HTR-8/SVneo (cell line): Measurements from ENCODE around the gene ABCD4.
A peak's percentile ranks its signal among the peaks of the same experiment; 100 is the strongest.

Experiments
- DNase-seq: peaks from one replicate; pipeline ENCODE4 v3.0.0; 2011; ENCODE audit warnings: low spot score, mixed read lengths; ENCODE audit not compliant: insufficient read length
- FAIRE-seq: peaks from 2 replicates; lab custom pipeline; 2011; peaks lifted over from hg19 to GRCh38; lab: Jason Lieb, UNC

The ABCD4 gene

DNA sequence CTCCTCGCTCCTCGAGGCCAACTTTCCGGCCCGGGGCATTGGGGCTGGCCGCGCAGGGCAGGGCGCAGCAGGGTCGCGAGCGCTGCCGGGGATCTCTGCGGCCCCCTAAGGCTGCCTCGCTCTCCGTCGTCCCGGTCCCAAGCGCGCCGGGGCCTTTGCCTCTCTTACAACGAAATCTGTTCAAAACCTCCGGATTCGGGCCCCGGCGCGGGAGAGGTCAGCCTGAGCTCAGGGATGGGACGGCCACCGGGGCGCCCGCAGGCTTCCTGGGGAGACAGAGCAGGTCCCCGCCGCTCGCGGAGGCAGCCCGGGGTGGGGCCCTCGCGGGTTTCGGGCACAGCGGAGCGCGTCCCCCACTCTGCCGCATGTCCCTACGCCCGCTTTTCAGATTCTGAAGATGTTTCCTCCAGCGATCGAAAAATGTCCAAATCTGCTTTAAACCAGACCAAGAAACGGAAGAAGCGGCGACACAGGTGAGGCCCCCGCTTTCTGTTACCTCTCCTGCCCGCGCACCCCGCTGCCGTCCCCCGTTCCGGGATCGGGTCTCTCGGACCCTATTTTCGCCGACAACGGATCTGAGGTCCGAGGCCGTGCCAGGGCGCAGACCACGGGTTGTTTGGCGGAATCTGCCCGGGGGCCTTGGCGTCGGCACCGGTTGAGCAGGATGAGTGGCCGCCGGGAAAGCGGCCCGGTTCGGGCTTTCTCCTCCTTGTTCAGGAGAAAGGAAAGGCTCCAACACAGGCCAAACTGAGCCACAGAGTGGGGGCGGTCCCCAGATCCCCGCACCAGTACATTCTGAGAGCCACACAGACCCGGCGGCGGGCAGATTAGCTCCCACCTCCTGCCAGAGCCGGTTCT, 61.7 kb downstream of the ABCD4 start:
- no peak for DNase-seq
- FAIRE-seq: peak; percentile 62

DNA sequence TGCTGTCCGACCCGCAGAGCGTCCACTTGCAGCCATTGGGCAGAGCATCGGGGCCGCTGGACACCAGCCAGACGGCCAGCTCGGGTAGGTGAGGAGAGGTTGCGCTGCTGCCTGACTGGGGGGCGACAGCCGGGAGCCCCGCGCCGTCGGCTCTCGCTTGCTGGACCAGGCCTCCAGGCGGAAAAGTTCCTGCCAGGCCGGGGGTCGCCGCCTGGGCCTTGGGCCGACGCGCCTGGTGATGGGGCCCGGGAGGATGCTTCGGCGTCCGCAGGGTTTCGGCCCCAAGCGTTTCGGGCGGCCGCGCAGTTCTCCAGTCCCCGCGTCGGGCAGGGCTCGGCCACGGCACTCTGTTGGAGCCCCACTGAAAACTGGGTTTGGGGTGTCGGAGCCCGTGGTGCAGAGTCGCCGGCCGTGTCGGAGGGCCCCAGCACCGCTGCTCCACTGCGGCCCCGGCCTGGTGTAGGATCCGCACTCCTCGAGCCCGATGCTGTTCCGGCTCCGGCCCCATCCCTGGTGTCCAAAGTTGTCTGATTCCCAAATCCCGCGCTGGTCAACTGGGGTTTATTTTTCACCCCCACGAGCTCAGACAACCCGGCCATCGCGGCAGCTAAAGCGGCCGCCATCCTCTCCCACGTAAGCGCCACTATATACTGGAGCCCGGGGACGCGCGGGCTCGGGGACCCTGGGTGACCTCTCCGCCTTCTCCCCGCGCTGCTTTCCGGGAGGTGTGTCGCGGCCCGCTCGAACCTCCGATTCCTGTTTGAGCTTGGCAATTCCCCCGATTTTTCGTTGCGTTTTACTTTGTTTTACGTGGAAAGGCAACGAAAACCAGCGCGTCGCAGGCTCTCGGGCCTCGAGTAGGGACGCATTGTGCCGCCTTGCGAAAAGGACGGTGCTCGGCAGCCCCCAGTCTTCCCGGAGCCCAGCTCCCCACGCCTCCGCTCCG, 62.6 kb downstream of the ABCD4 start:
- no peak for FAIRE-seq
- DNase-seq: no peak

DNA sequence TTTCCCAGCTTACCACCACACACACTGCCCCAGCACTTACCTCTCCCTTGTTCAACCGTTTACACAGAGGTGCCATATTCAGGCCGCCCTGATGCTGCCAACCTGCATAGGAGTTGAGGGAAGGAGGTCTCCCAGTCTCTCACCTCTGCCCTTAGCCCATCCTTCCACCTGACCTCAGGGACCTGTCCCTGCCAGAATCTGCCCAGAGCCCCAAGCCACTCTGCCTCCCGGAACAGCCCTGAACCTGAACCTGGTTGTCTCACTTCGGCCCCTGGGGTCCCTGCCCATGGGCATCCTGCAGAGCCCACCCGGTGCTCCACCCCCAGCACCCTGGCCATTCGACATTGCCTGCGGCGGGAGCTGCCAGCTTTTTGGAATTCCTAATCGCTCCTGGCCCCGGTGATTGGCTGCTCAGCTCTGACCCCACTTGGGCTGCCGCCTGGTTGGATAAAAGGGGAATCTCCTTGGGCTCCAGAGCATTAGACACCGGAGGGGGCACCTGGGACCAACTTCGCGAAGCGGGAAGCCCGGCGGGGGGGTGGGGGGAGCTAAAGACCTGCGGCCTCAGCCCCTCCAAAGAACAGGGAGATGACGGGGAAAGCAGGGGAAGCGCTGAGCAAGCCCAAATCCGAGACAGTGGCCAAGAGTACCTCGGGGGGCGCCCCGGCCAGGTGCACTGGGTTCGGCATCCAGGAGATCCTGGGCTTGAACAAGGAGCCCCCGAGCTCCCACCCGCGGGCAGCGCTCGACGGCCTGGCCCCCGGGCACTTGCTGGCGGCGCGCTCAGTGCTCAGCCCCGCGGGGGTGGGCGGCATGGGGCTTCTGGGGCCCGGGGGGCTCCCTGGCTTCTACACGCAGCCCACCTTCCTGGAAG, 63.5 kb downstream of the ABCD4 start, which contains the start of gene VSX2:
VSX2 (plus strand) TSS at position 476 of the 874 bp plus-strand sequence; CDS start at position 589, 113 bp downstream.
- FAIRE-seq (peak; percentile 40), DNase-seq (no peak)

DNA sequence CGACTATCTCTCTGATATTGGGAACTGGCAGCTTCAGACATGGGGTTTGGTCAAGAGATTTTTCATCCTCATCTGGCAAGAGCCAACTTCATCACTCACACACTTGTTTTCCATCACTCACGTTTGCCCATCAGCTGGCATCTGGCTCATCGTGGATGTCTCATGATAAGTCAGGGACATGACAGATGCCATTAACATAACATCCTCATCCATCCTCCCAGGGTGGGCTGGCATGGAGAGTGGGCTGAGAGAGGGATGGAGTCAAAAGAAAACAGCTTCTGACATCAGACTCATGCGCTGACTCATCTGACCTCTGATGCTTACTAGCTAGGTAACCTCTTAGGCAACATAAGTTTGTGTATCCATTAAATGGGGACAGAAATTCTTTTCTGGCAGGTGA, 65.3 kb downstream of the ABCD4 start:
- DNase-seq (no peak), FAIRE-seq (no peak)
